ENCODE results near the gene CUX1.

The CUX1 gene

GRCh38 chr7:101900103-101900502 lies 82.7 kb downstream of the CUX1 start:
- DNase-seq: peak; percentile 43

GRCh38 chr7:101901661-101902491 lies 84.5 kb downstream of the CUX1 start:
- DNase-seq: no peak

- no peak for DNase-seq
Observed at GRCh38 chr7:101902680-101903514, 85.5 kb downstream of the CUX1 start.

GRCh38 chr7:101903515-101903868 lies 86.1 kb downstream of the CUX1 start:
- DNase-seq: no peak

- DNase-seq: no peak
Observed at GRCh38 chr7:101904019-101904418, 86.6 kb downstream of the CUX1 start.

GRCh38 chr7:101905203-101905865 lies 87.9 kb downstream of the CUX1 start:
- no peak for DNase-seq

- DNase-seq: no peak
Observed at GRCh38 chr7:101906291-101907240, 89.1 kb downstream of the CUX1 start.

GRCh38 chr7:101910991-101911799 lies 93.8 kb downstream of the CUX1 start:
- no peak for DNase-seq

GRCh38 chr7:101911800-101912715 lies 94.6 kb downstream of the CUX1 start:
- no peak for DNase-seq

- DNase-seq: no peak
Observed at GRCh38 chr7:101912716-101913110, 95.3 kb downstream of the CUX1 start.

GRCh38 chr7:101913247-101913721 lies 95.9 kb downstream of the CUX1 start:
- DNase-seq: no peak

- peak; percentile 83 for DNase-seq
Observed at GRCh38 chr7:101913851-101914250, 96.4 kb downstream of the CUX1 start.

GRCh38 chr7:101915000-101915399 lies 97.6 kb downstream of the CUX1 start:
- DNase-seq: peak; percentile 95

- DNase-seq: no peak
Observed at GRCh38 chr7:101916041-101916800, 98.8 kb downstream of the CUX1 start.

- no peak for DNase-seq
Observed at GRCh38 chr7:101916876-101917275, 99.5 kb downstream of the CUX1 start.

GRCh38 chr7:101917566-101917965 lies 100.1 kb downstream of the CUX1 start:
- no peak for DNase-seq

GRCh38 chr7:101918426-101918825 lies 101.0 kb downstream of the CUX1 start:
- DNase-seq: no peak

GRCh38 chr7:101919363-101920115 lies 102.1 kb downstream of the CUX1 start:
- DNase-seq: no peak

- DNase-seq: no peak
Observed at GRCh38 chr7:101921061-101921460, 103.6 kb downstream of the CUX1 start.
